Muscle of leg (tissue), 11 donors: ENCODE results near the gene RHPN2. TPM values are rescaled to one million over a fixed set of nuclear protein-coding genes. Genes with fewer than 3 reads are reported as not detected.
"Not testable (repeated sequence)": the region's sequence is repeated elsewhere in the genome, so short reads cannot be mapped to it uniquely, and the experiment has no call there.

Source experiments
- DNase-seq: peaks from one replicate; pipeline ENCODE4 v3.0.0; 2013
- H3K27ac ChIP-seq: one replicate; pipeline ENCODE4 v1.5.1; 2013; ENCODE audit warnings: mild to moderate bottlenecking, low read length, control low read depth
- H3K27me3 ChIP-seq: one replicate; pipeline ENCODE4 v1.6.1; 2013; ENCODE audit warnings: low read length; ENCODE audit not compliant: control insufficient read depth, insufficient read depth
- H3K36me3 ChIP-seq: one replicate; pipeline ENCODE4 v1.6.1; 2013; ENCODE audit warnings: low read length; ENCODE audit not compliant: control insufficient read depth, insufficient read depth
- H3K4me1 ChIP-seq: one replicate; pipeline ENCODE4 v1.6.1; 2013; ENCODE audit warnings: low read length; ENCODE audit not compliant: control insufficient read depth, insufficient read depth
- H3K4me3 ChIP-seq: one replicate; pipeline ENCODE4 v1.5.1; 2013; ENCODE audit warnings: low read length, control low read depth
- H3K9me3 ChIP-seq: replicated peaks from 2 replicates; pipeline ENCODE4 v1.6.1; 2013; ENCODE audit warnings: low read depth, low read length; ENCODE audit not compliant: control insufficient read depth
- WGBS: methylation state at CpG from one replicate; pipeline ENCODE4 v1.1.5; 2013; ENCODE audit warnings: missing lambda C conversion rate; ENCODE audit not compliant: insufficient coverage; 5-methylcytosine and 5-hydroxymethylcytosine counted together
- polyA plus RNA-seq, 8 donors: library from polyadenylated mRNA; unstranded; fragments of 120-200 nt; gene quantifications; one replicate each; pipeline versions ENCODE4 v1.2.1 to v1.2.3, GENCODE V29; 2013; ENCODE audit warnings: inconsistent platforms in 1 of 8, low replicate concordance in 1 of 8; ENCODE audit not compliant: insufficient read length in 8 of 8, insufficient read depth in 1 of 8
- total RNA-seq: library from RNA; stranded (reverse); fragments of 120-200 nt; gene quantifications from one replicate; pipeline ENCODE4 v1.2.4, GENCODE V29; 2013

Gene RHPN2
- total and polyA plus RNA-seq, 9 donors = 0.98 to 4.8 (median 1.7) TPM

DNA sequence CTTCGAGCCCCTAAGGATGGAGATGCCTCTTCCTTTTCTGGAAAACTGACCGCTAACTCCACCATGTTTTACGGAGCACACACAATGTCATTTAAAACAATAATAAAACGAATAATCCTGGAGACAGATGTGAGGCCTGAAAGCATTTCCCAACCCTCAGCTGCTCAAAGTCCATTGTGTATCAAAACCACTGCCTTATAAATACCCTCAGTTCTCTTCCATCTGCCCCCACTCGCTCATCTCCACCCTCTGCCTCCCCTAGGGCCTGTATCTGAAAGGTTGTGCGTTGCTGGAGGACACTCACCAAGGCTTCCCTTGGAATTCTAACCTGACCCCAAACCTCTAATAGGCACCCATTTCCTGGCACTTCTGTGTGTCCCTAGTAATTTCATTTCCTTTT is 82.2 kb downstream of the RHPN2 start:
- H3K4me1 ChIP-seq, H3K27me3 ChIP-seq, H3K36me3 ChIP-seq, H3K27ac ChIP-seq, H3K4me3 ChIP-seq, H3K9me3 ChIP-seq, DNase-seq: not testable (repeated sequence)
- 88% methylated on average over 2 of the region's 6 CpGs for WGBS

GRCh38 chr19:32979807-32980206 is 84.9 kb downstream of the RHPN2 start:
- not testable (repeated sequence) for H3K4me3 ChIP-seq, H3K27ac ChIP-seq, H3K36me3 ChIP-seq, DNase-seq, H3K9me3 ChIP-seq, H3K27me3 ChIP-seq, H3K4me1 ChIP-seq
- WGBS = 88% methylated on average over 3 of the region's 7 CpGs

DNA sequence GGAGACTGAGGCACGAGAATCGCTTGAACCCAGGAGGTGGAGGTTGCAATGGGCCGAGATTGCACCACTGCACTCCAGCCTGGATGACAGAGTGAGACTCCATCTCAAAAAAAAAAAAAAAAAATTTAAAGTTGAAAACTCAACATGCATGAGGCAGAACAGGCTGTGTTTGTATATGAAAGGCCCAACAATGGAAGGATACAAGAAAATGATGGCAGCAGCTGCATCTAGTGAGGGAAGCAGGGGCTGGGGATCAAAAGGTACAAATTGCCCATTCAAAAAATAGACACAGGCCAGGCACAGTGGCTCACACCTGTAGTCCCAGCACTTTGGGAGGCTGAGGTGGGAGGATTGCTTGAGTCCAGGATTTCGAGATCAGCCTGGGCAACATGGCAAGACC is 86.9 kb downstream of the RHPN2 start:
- no CpG with 5 or more reads among the region's 4 CpGs for WGBS
- not testable (repeated sequence) for H3K27ac ChIP-seq, H3K4me3 ChIP-seq, H3K36me3 ChIP-seq, H3K4me1 ChIP-seq, H3K27me3 ChIP-seq, DNase-seq, H3K9me3 ChIP-seq

DNA sequence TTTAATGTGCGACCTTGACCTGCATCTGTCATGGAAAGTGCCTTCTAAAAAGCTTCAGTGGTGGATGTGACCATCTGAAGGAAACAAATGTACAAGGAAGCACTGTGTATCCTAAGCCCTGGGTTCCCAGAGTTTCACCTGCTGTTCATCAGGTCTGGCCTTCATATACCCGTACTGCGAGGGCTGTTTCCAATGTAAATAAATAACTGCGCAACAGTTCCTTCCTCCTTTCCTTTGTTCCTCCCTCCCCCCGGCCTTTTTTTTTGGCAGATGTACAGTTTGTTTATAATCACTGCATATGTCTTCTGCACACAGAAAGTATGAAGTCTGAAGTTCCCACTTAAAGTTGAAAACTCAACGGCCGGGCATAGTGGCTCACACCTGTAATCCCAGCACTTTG is 87.4 kb downstream of the RHPN2 start:
- 79% methylated on average over 3 of the region's 7 CpGs for WGBS
- Histone ChIP-seq H3K27me3 (no peaks in the 10 kb centered on the region), H3K36me3 (no peaks in the 10 kb centered on the region), H3K4me1 (peaks cover 4% of the 10 kb centered on the region), H3K4me3 (no peak overlapping the region), H3K27ac (no peak overlapping the region), H3K9me3 (no peaks in the 10 kb centered on the region)
- peak; percentile 39 for DNase-seq

DNA sequence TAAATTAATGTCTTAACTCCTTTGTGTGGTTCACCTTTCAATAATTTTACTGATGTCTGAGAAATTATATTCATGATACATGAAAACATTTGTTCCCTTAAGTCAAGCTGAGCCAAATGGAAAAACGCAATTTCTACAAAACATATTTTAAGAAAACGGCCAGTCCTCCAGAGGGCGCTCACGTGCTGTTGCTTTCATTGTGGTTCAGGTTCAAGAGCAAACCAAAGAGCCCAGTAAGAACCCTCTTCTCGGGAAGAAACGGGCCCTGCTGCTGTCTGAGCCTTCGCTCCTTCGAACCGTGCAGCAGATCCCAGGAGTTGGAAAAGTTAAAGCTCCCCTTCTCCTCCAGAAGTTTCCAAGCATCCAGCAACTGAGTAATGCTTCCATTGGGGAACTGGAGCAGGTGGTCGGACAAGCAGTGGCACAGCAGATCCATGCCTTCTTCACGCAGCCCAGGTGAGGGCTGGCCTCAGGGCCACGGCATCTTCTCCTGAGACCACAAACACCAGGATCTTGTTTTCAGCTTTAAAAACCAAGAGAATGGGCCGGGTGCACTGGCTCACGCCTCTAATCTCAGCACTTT is 88.4 kb downstream of the RHPN2 start:
- Histone ChIP-seq H3K27ac (no peak overlapping the region), H3K4me3 (no peak overlapping the region), H3K27me3 (no peaks in the 10 kb centered on the region), H3K9me3 (no peaks in the 10 kb centered on the region), H3K36me3 (no peaks in the 10 kb centered on the region), H3K4me1 (peaks cover 4% of the 10 kb centered on the region)
- peak; percentile 58 for DNase-seq
- 40% methylated on average over 13 of the region's 14 CpGs for WGBS

- H3K4me1 ChIP-seq = peaks cover 12% of the 10 kb centered on the region
- H3K27me3 ChIP-seq = no peaks in the 10 kb centered on the region
Observed at GRCh38 chr19:32971715-32972540, 92.8 kb downstream of the RHPN2 start, which contains the start of the genes CEP89 and FAAP24. CEP89 (minus strand) TSS chr19:32971958; CDS start chr19:32971874, 84 bp downstream. FAAP24 (plus strand) TSS chr19:32972242; CDS start chr19:32973197, 955 bp downstream.

GRCh38 chr19:32971012-32971595 is 93.6 kb downstream of the RHPN2 start:
- 23% methylated on average over 20 of the region's 21 CpGs for WGBS
- H3K36me3 ChIP-seq = peaks cover 16% of the 10 kb centered on the region

More at GRCh38 chr19:32971715-32972540, 92.8 kb downstream of the RHPN2 start, which contains the start of the genes CEP89 and FAAP24:
- peak; percentile 100 for DNase-seq
- Histone ChIP-seq H3K4me3 (peak within 1 kb of the TSS; percentile 88), H3K27ac (peak within 1 kb of the TSS; percentile 59), H3K36me3 (peaks cover 11% of the 10 kb centered on the region), H3K9me3 (no peaks in the 10 kb centered on the region)
- WGBS = 2% methylated on average over 57 of the region's 57 CpGs

GRCh38 chr19:32969549-32969948 is 95.1 kb downstream of the RHPN2 start:
- H3K9me3 ChIP-seq = no peaks in the 10 kb centered on the region
- no peaks in the 10 kb centered on the region for H3K27me3 ChIP-seq
- H3K27ac ChIP-seq = no peak overlapping the region
- DNase-seq = peak; percentile 15
- H3K4me3 ChIP-seq = no peak overlapping the region
- WGBS = 49% methylated on average over 10 of the region's 10 CpGs
- H3K36me3 ChIP-seq = peaks cover 26% of the 10 kb centered on the region
- peaks cover 10% of the 10 kb centered on the region for H3K4me1 ChIP-seq

More at GRCh38 chr19:32971012-32971595, 93.6 kb downstream of the RHPN2 start:
- Histone ChIP-seq H3K27ac (no peak overlapping the region), H3K4me3 (peak overlapping the region; percentile 88), H3K4me1 (peaks cover 10% of the 10 kb centered on the region), H3K9me3 (no peaks in the 10 kb centered on the region), H3K27me3 (no peaks in the 10 kb centered on the region)
- no peak for DNase-seq

DNA sequence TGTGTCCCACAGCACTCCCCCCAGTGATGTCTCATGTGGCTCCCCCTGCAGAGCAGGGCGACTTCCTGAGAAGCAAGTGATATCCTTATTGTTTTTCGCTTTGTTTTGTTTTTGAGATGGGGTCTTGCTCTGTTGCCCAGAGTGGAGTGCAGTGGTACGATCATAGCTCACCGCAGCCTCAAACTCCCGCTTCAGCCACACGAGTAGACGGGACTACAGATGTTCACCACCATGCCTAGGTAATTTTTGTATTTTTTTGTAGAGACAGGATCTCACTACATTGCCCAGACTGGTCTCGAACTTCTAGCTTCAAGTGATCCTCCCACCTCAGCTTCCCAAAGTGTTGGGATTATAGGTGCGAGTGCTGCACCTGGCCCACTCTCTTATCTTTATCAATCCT is 97.9 kb downstream of the RHPN2 start:
- Histone ChIP-seq H3K36me3 (peaks cover 40% of the 10 kb centered on the region), H3K27ac (no peak overlapping the region), H3K4me1 (peaks cover 7% of the 10 kb centered on the region), H3K27me3 (no peaks in the 10 kb centered on the region), H3K4me3 (no peak overlapping the region), H3K9me3 (no peaks in the 10 kb centered on the region)
- 83% methylated on average over 1 of the region's 9 CpGs for WGBS
- no peak for DNase-seq

DNA sequence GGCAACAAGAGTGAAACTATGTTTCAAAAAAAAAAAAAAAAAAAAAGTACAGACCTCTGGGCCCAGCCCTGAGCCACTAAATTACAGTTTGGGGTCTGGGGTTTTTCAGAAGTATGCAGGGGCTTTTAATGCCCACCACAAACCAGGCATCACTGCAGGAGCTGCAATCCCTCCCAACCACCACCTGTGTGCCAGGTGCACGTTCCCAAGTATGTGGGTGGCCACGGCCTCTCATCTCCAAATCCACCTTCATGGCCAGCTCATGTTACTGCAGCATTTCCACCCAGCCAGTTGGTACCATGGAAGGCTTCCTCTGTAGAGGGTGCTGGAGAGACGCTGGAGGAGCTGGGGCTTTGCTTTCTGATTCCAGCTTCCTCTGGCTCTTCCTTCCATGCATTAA is 119.4 kb downstream of the RHPN2 start:
- peaks cover 81% of the 10 kb centered on the region for H3K36me3 ChIP-seq
- DNase-seq = no peak
- no peaks in the 10 kb centered on the region for H3K9me3 ChIP-seq
- H3K27me3 ChIP-seq = no peaks in the 10 kb centered on the region
- no peaks in the 10 kb centered on the region for H3K4me1 ChIP-seq
- no peak overlapping the region for H3K4me3 ChIP-seq
- 100% methylated on average over 1 of the region's 3 CpGs for WGBS
- H3K27ac ChIP-seq = no peak overlapping the region
